Prostate gland (tissue), 2 donors: ENCODE measurements around the gene TPO. TPM values are rescaled to one million over a fixed set of nuclear protein-coding genes. Genes with fewer than 3 reads are reported as not detected.

Experiments used
- DNase-seq: peaks from one replicate; pipeline ENCODE4 v3.0.0-alpha.2; 2019; ENCODE audit warnings: low spot score
- H3K27ac ChIP-seq, 2 donors: fragments of 200-600 bp; sonication (generic); 2 replicates each; pipeline ENCODE4 v1.5.1; 2017 to 2019
- H3K27me3 ChIP-seq: fragments of 200-600 bp; sonication (generic); replicated peaks from 2 replicates; pipeline ENCODE4 v1.5.1; 2019; ENCODE audit not compliant: insufficient read depth
- H3K36me3 ChIP-seq, 2 donors: fragments of 200-600 bp; sonication (generic); 1 replicate in 1 of 2; 2 replicates in 1 of 2; pipeline versions ENCODE4 v1.5.1 to v1.8.1; 2017 to 2019
- H3K4me1 ChIP-seq: fragments of 200-600 bp; sonication (generic); replicated peaks from 2 replicates; pipeline ENCODE4 v1.5.1; 2019
- H3K4me3 ChIP-seq, 2 donors: fragments of 200-600 bp; sonication (generic); 2 replicates each; pipeline ENCODE4 v1.5.1; 2017 to 2019
- H3K9me3 ChIP-seq: fragments of 200-600 bp; sonication (generic); 2 replicates; pipeline ENCODE4 v1.5.1; 2017
- POLR2A ChIP-seq: fragments of 450-650 bp; IDR thresholded peaks from one replicate; pipeline ENCODE4 v1.6.1; 2016; ENCODE audit warnings: antibody characterized with exemption, mild to moderate bottlenecking
- POLR2AphosphoS5 ChIP-seq: sonication (generic); formaldehyde crosslinking; IDR thresholded peaks from one replicate; pipeline ENCODE4 v1.6.1; 2017; ENCODE audit warnings: antibody characterized with exemption
- WGBS: methylation state at CpG from one replicate; pipeline ENCODE4 v1.1.5; 2018; 5-methylcytosine and 5-hydroxymethylcytosine counted together
- intact Hi-C: fragments of 100-400 bp; cut with DNase I; formaldehyde crosslinking; loops from one replicate; pipeline ENCODE4 v1.14.2; 2022
- total RNA-seq, 2 donors: library from RNA; depleted of rRNA; stranded (reverse); fragments of >200 nt; gene quantifications; one replicate each; pipeline ENCODE4 v1.1.0, GENCODE V29; 2016
- TF ChIP-seq, protein P1 (sequence below), 4 experiments: fragments of 200-600 bp in 2 of 4; fragments of 450-650 bp in 2 of 4; sonication (generic) in 2 of 4; IDR thresholded peaks; 1 replicate in 3 of 4; 2 replicates in 1 of 4; pipeline ENCODE4 v1.5.1; 2016 to 2019; ENCODE audit warnings: antibody characterized with exemption in 4 of 4, mild to moderate bottlenecking in 2 of 4, moderate library complexity in 2 of 4

Gene TPO
- total RNA-seq, 2 donors from 2014 or later = 0.82 to 1.4 TPM

DNA sequence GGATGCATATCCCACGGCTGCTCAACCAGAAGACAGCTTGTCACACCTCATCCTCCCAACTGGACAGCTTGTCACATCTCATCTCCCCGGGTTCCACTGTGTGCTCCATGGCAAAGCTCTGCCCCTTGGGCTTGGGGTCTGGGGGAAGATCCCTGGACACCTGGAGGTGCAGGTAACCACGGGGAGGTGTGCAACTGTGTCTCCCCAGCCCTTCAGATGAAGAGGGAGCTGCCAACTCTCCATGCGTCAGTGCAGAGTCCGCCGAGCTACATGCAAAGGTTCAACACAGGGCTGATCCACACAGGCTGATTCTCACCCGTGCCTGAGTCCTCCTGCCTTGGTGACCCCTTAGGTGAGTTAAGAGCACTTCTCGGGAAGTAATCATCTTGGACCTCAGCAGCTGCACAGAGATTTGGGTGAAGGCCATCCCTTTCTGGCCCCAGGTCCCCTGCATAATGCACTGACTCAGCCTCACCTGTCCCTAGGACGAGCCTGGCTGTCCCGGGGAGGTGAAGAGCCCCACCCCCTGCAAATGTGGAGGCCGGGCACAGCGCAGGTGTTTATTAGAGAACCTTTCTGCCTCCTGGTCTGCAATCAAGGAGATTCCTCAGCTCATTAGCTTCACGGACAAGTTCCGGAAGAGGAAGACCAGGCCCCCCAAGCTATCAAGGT, 173.1 kb downstream of the TPO start:
- TF ChIP-seq, protein P1, sequence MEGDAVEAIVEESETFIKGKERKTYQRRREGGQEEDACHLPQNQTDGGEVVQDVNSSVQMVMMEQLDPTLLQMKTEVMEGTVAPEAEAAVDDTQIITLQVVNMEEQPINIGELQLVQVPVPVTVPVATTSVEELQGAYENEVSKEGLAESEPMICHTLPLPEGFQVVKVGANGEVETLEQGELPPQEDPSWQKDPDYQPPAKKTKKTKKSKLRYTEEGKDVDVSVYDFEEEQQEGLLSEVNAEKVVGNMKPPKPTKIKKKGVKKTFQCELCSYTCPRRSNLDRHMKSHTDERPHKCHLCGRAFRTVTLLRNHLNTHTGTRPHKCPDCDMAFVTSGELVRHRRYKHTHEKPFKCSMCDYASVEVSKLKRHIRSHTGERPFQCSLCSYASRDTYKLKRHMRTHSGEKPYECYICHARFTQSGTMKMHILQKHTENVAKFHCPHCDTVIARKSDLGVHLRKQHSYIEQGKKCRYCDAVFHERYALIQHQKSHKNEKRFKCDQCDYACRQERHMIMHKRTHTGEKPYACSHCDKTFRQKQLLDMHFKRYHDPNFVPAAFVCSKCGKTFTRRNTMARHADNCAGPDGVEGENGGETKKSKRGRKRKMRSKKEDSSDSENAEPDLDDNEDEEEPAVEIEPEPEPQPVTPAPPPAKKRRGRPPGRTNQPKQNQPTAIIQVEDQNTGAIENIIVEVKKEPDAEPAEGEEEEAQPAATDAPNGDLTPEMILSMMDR (IDR thresholded peaks at IDR 0.05) = no peak
- TF ChIP-seq POLR2A = no peak
- no peak for TF ChIP-seq POLR2AphosphoS5
- no peak overlapping the region for H3K4me3 ChIP-seq
- H3K36me3 ChIP-seq = no peaks in the 10 kb centered on the region
- intact Hi-C loops = no loop called here
- H3K27me3 ChIP-seq = no peaks in the 10 kb centered on the region
- no peaks in the 10 kb centered on the region for H3K9me3 ChIP-seq
- no peak for DNase-seq
- H3K27ac ChIP-seq = no peak overlapping the region
- 83% methylated on average over 14 of the region's 14 CpGs for WGBS
- H3K4me1 ChIP-seq = no peaks in the 10 kb centered on the region

DNA sequence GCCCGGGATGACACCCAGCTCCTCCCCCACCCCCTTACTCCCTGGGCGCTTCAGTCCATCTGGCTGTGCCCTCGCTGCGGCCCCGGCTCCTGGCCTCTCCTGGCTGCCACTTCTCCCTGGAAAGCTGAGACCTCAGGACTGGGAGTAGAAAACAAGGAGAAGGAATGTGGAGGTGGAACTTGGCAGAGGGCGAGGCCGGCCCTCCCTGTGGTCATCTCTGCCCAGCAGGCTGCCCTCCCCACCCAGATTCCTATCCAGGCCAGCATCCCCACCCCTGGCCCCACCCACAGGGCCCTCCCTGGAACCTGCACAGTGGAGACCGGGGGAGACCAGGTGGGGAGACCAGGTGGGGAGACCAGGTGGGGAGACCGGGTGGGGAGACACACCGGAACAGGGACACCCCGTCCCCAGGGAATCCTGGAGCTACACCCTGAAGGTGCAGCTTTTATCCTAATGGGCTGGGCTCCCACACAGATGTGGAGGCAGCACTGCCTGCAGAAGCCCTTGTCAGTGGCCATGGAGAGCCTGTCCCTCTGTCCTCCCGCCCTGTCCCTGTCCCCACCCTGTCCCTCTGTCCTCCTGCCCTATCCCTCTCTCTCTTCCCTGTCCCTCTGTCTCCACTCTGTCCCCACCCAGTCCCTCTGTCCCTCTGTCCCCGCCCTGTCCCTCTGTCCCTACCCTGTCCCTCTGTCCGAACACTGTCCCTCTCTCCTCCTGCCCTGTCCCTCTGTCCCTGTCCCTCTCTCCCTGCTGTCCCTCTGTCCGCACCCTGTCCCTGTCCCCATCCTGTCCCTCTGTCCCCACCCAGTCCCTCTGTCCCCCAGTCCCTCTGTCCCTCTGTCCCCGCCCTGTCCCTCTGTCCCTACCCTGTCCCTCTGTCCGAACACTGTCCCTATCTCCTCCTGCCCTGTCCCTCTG, 173.9 kb downstream of the TPO start:
- H3K36me3 ChIP-seq = no peaks in the 10 kb centered on the region
- H3K9me3 ChIP-seq = no peaks in the 10 kb centered on the region
- peaks cover 2% of the 10 kb centered on the region for H3K4me1 ChIP-seq
- H3K27ac ChIP-seq = no peak overlapping the region
- TF ChIP-seq POLR2A (no peak), POLR2AphosphoS5 (no peak)
- TF ChIP-seq, protein P1 (IDR thresholded peaks at IDR 0.05) = no peak
- no peaks in the 10 kb centered on the region for H3K27me3 ChIP-seq
- 80% methylated on average over 17 of the region's 17 CpGs for WGBS
- H3K4me3 ChIP-seq = no peak overlapping the region
- intact Hi-C loops = no loop called here
- no peak for DNase-seq

DNA sequence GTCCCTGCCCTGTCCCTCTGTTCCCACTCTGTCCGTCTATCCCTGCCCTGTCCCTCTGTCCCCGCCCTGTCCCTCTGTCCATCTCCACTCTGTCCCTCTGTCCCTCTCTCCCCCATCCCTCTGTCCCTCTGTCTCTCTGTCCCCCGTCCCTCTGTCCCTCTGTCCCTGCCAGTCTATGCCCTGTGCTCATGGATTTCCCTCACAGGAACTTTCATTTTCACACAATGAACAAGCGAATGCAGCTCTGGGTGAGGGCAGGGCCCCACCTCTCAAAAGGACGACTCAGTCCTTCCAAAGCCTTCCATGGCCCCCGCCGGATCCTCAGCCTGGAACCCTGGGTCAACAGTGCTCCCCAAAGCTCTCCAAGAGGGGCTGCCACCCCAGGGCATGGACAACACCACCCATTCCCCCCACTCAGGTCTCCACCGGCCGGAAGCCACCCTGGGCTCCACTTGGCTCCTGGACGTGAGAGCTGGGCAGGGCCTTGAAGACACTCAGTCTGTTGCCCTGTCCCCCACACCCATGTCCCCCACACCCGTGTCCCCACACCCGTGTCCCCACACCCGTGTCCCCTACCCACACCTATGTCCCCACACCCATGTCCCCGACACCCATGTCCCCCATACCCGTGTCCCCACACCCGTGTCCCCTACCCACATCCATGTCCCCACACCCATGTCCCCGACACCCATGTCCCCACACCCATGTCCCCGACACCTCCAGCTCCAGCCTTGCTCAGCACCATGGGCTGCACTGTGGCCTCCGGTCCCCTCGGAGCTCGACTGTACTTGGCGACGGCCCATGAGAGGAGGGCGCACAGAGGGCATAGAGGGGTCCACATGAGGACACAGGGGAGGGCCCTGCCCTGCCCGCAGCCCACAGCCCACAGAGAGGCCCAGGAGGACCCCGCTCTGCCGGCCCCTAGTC, 175.1 kb downstream of the TPO start:
- Histone ChIP-seq H3K36me3 (no peaks in the 10 kb centered on the region), H3K27me3 (no peaks in the 10 kb centered on the region), H3K27ac (no peak overlapping the region), H3K4me3 (no peak overlapping the region), H3K9me3 (no peaks in the 10 kb centered on the region), H3K4me1 (peaks cover 2% of the 10 kb centered on the region)
- intact Hi-C loops = no loop called here
- TF ChIP-seq POLR2A (no peak), POLR2AphosphoS5 (no peak)
- TF ChIP-seq, protein P1 (IDR thresholded peaks at IDR 0.05) = no peak
- no peak for DNase-seq
- 89% methylated on average over 27 of the region's 27 CpGs for WGBS

DNA sequence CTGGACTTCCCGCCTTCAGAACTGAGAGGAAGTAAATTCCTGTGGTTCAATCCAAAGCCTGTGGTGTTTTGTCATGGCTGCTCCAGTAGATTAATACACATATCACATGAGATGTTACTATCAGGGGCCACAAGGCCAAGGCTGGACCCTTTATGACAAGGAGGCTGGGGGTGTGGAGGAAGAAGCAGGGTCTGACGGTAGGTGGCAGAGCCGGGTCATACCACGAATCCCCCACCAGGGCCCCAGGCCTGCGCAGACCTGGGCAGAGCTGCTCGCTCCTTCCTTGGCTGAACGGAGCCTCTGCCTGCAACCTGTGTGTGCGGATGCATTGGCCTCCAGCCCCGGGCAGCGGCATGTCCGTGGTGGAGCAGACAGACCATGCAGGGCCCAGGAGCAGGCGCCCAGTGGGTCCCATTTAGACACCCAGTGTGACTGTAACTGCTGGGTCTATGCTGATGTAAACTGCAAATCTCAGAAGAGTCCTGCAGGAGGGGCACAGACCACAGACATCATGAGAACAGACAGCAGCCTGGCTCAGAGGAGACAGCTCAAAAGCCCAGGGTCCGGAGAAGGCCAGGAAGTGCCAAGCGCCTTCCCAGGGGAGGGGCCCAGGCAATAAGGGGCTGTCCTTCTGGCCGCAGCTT, 175.8 kb downstream of the TPO start:
- TF ChIP-seq, protein P1 (IDR thresholded peaks at IDR 0.05) = no peak
- TF ChIP-seq POLR2AphosphoS5 (no peak), POLR2A (no peak)

More for the DNA sequence above, 175.8 kb downstream of the TPO start:
- WGBS = 83% methylated on average over 15 of the region's 15 CpGs
- intact Hi-C loops = no loop called here
- Histone ChIP-seq H3K4me1 (peaks cover 2% of the 10 kb centered on the region), H3K36me3 (no peaks in the 10 kb centered on the region), H3K27me3 (no peaks in the 10 kb centered on the region), H3K9me3 (no peaks in the 10 kb centered on the region), H3K4me3 (no peak overlapping the region), H3K27ac (no peak overlapping the region)
- DNase-seq = no peak
